GM04503 (cell line): ENCODE results near the gene MPPED2.
"Not testable (repeated sequence)": the region's sequence is repeated elsewhere in the genome, so short reads cannot be mapped to it uniquely, and the experiment has no call there.

Experiments used
- DNase-seq: peaks from one replicate; pipeline ENCODE4 v3.0.0-alpha.2; 2012; ENCODE audit warnings: low read depth

Gene MPPED2

DNA sequence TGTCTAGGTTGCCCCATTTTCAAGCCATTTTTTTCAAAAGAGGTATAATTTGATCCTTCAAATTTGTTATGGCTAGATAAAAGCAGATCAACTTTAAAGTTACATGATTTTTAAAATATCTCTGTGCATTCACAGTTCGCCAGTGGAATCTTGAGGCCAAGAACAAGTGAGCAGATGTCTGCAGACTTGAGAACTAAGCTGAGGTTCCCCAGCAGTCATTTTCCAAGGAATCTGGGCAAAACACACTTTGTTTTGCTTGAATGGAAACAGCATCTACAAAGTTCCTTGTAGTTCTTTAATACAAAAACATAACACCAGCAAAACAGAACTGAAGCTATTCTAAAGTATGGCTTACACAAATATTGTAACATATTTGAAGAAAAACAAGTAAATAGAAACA is 7.7 kb downstream of the MPPED2 start:
- DNase-seq: no peak

DNA sequence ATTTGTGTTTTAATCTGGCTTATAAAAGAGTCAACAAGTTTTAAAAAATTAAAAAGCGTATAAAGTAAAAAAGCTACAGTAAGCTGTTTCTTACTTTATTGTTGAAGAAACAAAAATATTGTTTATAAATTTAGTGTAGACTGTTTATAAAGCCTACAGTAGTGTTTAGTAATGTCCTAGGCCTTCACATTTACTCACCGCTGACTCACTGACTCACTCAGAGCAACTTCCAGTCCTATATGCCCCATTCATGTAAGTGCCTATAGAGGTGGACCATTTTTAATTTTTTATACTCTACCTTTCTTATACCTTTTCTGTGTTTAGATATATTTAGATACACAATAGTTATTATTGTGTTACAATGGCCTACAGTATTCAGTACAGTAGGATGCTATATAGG is 12.2 kb downstream of the MPPED2 start:
- no peak for DNase-seq

DNA sequence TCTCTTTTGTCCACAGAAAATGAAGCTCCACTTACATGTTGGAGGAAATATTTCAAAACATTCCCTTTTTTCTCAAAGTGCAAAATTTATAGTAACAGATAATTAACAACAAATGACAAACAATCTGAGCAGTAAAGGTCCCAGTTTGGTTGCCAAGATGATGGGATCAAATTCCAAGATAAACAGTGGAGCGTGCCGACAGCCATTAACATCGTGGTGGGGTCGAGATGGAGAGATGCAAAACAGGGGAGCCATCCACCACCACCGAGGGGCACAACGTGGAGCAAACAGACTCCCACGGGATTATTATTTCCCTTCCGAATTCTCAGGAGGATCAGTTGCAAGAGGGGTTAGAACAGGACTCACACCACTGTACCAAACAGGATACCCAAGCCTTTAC is 17.2 kb downstream of the MPPED2 start:
- DNase-seq: no peak

DNA sequence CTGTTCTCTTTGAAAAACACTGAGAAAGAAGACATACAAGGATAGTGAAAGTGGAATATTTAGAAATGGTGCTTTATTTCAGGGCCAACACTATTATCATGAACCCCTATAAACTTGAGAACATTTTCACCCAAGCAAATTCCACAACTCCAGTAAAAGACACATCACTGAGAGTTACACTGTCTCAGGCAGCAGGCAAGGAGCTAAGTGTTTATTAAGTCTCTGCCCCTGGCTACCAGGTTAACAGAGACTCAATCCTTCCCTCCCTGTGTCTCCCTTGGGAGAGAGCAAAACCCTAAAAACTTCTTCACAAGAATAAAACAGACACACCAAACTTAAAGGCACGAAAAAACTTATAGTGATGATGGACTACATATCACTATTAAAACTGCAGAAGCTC is 18.5 kb downstream of the MPPED2 start:
- DNase-seq: no peak

GRCh38 chr11:30567120-30567519 is 19.0 kb downstream of the MPPED2 start:
- no peak for DNase-seq

DNA sequence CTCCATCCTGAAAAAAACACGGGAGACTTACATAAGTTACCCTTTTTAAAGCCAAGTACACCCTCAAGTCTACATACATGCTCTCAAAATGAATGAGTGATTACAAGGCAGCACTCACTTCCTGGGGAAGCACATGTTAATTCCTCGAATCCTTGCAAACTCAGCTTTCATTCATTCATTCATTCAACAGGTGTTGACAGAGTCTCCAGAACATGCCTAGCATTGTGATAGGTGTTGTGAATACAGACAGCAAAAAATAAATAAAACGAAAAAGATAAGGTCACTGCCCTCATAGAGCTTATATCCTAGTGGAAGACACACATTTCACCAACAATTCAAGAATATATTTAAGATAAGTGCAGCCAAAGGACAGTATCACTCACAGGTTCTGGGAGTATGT is 19.7 kb downstream of the MPPED2 start:
- no peak for DNase-seq

- no peak for DNase-seq
Measured at GRCh38 chr11:30565027-30565426, 21.1 kb downstream of the MPPED2 start.

GRCh38 chr11:30561691-30562415 is 24.3 kb downstream of the MPPED2 start:
- DNase-seq: no peak

GRCh38 chr11:30560206-30561106 is 25.7 kb downstream of the MPPED2 start:
- no peak for DNase-seq

GRCh38 chr11:30559004-30559403 is 27.1 kb downstream of the MPPED2 start:
- DNase-seq: no peak

- DNase-seq: not testable (repeated sequence)
Measured at GRCh38 chr11:30554587-30554986, 31.6 kb downstream of the MPPED2 start.

DNA sequence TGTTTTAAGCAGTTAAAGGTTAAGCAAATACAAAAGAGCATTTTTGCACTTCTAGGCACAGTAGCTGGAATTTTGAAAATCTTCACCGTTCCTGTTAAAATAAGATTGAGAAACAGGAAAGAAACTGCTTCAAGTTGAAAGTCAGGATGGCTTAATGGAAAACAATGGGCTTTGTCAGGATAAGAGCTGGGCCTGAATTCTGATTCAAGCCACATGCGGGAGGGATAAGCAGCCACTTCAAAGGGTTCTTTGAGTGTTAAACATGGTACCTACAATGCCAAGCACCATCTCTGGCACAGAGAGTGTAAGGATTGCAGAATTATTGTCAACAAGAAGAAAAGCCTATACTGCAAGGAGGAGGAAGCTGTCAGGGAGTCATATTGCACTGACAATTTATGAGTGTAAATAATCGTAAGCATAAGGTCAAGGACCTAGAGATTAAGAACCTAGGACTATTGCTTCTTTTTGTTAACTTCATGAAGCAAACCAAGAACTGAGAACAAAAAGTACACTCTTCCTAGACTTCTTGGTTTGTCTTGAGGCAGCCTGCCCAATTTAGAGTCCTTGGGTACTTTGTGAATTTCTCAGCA is 32.5 kb downstream of the MPPED2 start:
- no peak for DNase-seq

DNA sequence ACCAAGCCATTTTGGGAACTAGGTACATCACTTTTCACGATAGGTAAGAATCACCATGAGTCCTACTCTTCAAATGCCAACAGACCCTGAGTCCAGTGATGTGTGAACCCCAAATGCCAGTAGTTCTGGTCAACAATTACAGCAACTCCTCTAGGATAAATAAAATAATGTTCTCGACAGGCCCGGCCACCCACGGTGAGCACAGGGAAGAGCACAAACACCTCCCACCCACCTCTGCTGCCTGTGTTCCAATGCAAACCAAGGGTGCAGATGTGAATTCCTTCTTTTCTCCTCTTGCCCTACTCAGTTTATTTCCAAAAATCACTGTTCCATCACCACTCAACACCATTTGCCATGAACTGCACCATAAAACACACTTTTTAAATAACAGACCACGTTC is 33.3 kb downstream of the MPPED2 start:
- DNase-seq: no peak

DNA sequence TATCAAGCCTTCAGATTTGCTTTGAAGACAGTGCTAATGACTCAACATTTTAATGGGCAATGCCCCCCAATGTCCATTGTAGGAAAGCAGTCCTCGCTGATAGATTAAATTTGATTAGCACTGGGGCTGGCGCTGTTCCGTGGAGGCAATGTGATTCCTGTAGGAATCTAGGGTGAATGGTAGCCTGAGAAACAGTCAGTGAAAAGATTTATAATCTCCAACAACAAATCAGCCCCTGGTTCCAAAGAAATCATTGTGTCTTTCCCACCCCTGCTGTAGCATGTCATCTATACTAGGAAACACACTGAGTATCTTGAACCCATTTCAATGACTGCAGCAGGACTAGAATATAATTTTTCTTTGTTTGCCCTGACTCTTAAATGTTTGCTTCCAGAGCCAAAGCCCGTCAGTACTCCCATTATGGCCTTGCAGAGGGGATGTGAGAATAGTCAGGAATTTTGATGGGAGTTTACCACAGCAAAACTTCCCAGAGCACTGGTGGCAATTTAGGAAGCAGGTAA is 36.1 kb downstream of the MPPED2 start:
- DNase-seq: no peak

GRCh38 chr11:30549565-30549964 is 36.6 kb downstream of the MPPED2 start:
- no peak for DNase-seq

GRCh38 chr11:30546334-30546733 is 39.8 kb downstream of the MPPED2 start:
- DNase-seq: no peak

DNA sequence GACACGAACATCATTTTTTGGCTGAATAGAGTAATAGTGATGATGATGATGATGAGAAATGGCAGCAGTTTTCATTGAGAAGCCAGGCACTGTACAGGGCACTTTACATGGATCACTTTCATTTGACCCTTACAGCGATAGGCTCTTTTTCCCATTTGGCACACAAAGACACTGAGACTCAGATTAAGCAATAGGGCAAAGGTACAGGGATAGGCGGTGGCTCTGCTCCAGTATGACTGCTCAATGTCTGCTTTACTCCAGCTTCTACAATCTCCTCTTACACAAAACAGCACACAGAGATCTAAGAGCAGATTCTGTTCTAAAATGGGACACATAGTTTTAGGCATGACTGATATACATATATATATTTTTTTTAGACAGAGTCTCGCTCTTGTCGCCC is 40.6 kb downstream of the MPPED2 start:
- no peak for DNase-seq

- DNase-seq: no peak
Measured at GRCh38 chr11:30543066-30543465, 43.1 kb downstream of the MPPED2 start.

DNA sequence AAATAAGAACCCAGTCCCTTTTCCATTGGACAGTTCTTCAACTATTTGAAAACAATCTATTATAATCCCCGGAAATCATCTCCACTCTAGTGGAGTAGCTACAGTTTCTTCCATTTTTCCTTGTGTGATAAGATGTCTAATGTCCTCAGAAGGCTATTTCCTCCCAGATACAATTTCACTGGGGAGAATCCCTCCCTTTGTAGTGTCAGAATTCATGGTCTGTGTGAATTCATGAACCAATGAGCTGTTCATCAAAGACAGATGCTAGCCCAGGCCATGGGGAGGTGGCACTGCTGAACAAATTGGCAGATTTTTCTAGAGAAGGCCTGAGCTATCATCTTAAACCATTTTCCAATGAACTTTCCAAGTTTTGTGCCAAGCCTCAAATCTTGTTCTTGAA is 45.4 kb downstream of the MPPED2 start:
- no peak for DNase-seq

GRCh38 chr11:30538251-30538650 is 47.9 kb downstream of the MPPED2 start:
- no peak for DNase-seq

DNA sequence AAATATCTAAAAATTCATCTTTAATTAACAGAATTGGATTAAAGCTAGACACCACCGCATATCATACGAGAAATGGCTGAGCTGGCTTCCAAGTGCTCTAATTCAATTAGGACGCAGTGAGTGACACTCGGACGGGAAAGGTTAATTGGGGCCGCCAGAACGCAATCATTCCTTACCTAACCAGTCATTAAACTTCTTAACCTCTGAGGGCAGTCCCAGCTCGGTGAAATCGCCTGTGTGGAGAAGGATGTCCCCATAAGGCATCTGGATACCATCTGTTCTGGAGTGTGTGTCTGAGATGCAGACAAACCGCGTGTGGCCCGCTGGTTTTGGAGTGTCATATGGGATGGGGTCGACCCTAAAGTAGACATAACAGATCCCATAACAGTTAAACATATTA is 50.3 kb downstream of the MPPED2 start:
- no peak for DNase-seq

- no peak for DNase-seq
Measured at GRCh38 chr11:30533445-30533947, 52.7 kb downstream of the MPPED2 start.

GRCh38 chr11:30527566-30527965 is 58.6 kb downstream of the MPPED2 start:
- DNase-seq: no peak
